Hepatocyte (in vitro differentiated cells): ENCODE results near the gene ASB4. TPM values are rescaled to one million over a fixed set of nuclear protein-coding genes. Genes with fewer than 3 reads are reported as not detected.

Experiments used
- DNase-seq: peaks from one replicate; pipeline ENCODE4 v3.0.0-alpha.2; 2016; ENCODE audit warnings: low spot score
- H2AFZ ChIP-seq: fragments of 200-600 bp; sonication (generic); 2 replicates; pipeline ENCODE4 v1.6.0; 2016; ENCODE audit warnings: antibody characterized with exemption, mild to moderate bottlenecking
- H3K27ac ChIP-seq: fragments of 200-600 bp; sonication (generic); 2 replicates; pipeline ENCODE4 v1.5.1; 2016; ENCODE audit warnings: mild to moderate bottlenecking
- H3K27me3 ChIP-seq: fragments of 200-600 bp; sonication (generic); 2 replicates; pipeline ENCODE4 v1.6.1; 2016
- H3K36me3 ChIP-seq: fragments of 200-600 bp; sonication (generic); replicated peaks from 2 replicates; pipeline ENCODE4 v1.5.1; 2016; ENCODE audit warnings: low read depth; ENCODE audit not compliant: insufficient read depth
- H3K4me1 ChIP-seq: fragments of 200-600 bp; sonication (generic); 2 replicates; pipeline ENCODE4 v1.5.1; 2016; ENCODE audit warnings: mild to moderate bottlenecking, moderate library complexity; ENCODE audit not compliant: insufficient read depth
- H3K4me2 ChIP-seq: fragments of 200-600 bp; sonication (generic); 2 replicates; pipeline ENCODE4 v1.6.0; 2016
- H3K4me3 ChIP-seq: fragments of 200-600 bp; sonication (generic); 2 replicates; pipeline ENCODE4 v1.5.1; 2016; ENCODE audit warnings: mild to moderate bottlenecking
- H3K79me2 ChIP-seq: fragments of 200-600 bp; sonication (generic); 2 replicates; pipeline ENCODE4 v1.6.0; 2017; ENCODE audit warnings: mild to moderate bottlenecking
- H3K9me2 ChIP-seq: fragments of 200-600 bp; sonication (generic); replicated peaks from 2 replicates; pipeline ENCODE4 v1.6.0; 2017; ENCODE audit warnings: mild to moderate bottlenecking; ENCODE audit not compliant: insufficient read depth
- H3K9me3 ChIP-seq: fragments of 200-600 bp; sonication (generic); 2 replicates; pipeline ENCODE4 v1.5.1; 2016; ENCODE audit warnings: low read depth, mild to moderate bottlenecking
- H4K20me1 ChIP-seq: fragments of 200-600 bp; sonication (generic); 2 replicates; pipeline ENCODE4 v1.6.0; 2016; ENCODE audit warnings: mild to moderate bottlenecking; ENCODE audit not compliant: insufficient read depth, poor library complexity, severe bottlenecking
- CTCF ChIP-seq: fragments of 200-600 bp; sonication (generic); IDR thresholded peaks from 2 replicates; pipeline ENCODE4 v1.5.1; 2016; ENCODE audit warnings: antibody characterized with exemption, mild to moderate bottlenecking; ENCODE audit not compliant: poor library complexity
- EZH2 ChIP-seq: fragments of 200-600 bp; sonication (generic); IDR thresholded peaks from 2 replicates; pipeline ENCODE4 v1.6.1; 2016; ENCODE audit warnings: antibody characterized with exemption, mild to moderate bottlenecking, borderline replicate concordance
- EZH2phosphoT487 ChIP-seq: fragments of 200-600 bp; sonication (generic); IDR thresholded peaks from one replicate; pipeline ENCODE4 v1.6.1; 2018; ENCODE audit warnings: antibody characterized with exemption, mild to moderate bottlenecking, low read depth, moderate library complexity; ENCODE audit not compliant: unreplicated experiment, severe bottlenecking
- WGBS: methylation state at CpG from one replicate; pipeline ENCODE4 v1.1.6; 2016; ENCODE audit warnings: low lambda C conversion rate; ENCODE audit errors: missing lambda C conversion rate; 5-methylcytosine and 5-hydroxymethylcytosine counted together
- polyA plus RNA-seq: library from polyadenylated mRNA; unstranded; fragments of >200 nt; fragmentation: Nextera tagmentation; extraction: Ambion mirVana; gene quantifications from 2 replicates; pipeline ENCODE4 v1.2.1, GENCODE V29; 2016
- total RNA-seq: library from RNA; depleted of rRNA; stranded (reverse); fragments of >200 nt; gene quantifications from 2 replicates; pipeline ENCODE4 v1.2.3, GENCODE V29; 2014

The ASB4 gene
- total and polyA plus RNA-seq, 2 experiments from 2014 or later = 0.03 to 0.35 TPM

GRCh38 chr7:95491634-95492314, 6.0 kb downstream of the ASB4 start:
- WGBS = 51% methylated on average over 2 of the region's 2 CpGs

GRCh38 chr7:95493247-95493646, 7.5 kb downstream of the ASB4 start:
- H4K20me1 ChIP-seq = no peaks in the 10 kb centered on the region
- TF ChIP-seq CTCF = no peak
- no peak for TF ChIP-seq EZH2

More at GRCh38 chr7:95491634-95492314, 6.0 kb downstream of the ASB4 start:
- Histone ChIP-seq H3K4me2 (no peak overlapping the region), H3K4me3 (no peak overlapping the region), H3K27ac (peak overlapping the region; percentile 53), H3K9me2 (no peaks in the 10 kb centered on the region), H3K79me2 (no peaks in the 10 kb centered on the region), H3K4me1 (peaks cover 24% of the 10 kb centered on the region), H2AFZ (no peak overlapping the region), H3K9me3 (no peaks in the 10 kb centered on the region), H3K27me3 (no peaks in the 10 kb centered on the region), H3K36me3 (no peaks in the 10 kb centered on the region), H4K20me1 (no peaks in the 10 kb centered on the region)
- no peak for TF ChIP-seq EZH2
- no peak for TF ChIP-seq EZH2phosphoT487
- TF ChIP-seq CTCF = no peak
- peak; percentile 84 for DNase-seq

GRCh38 chr7:95493844-95494243, 8.1 kb downstream of the ASB4 start:
- no peaks in the 10 kb centered on the region for H3K9me3 ChIP-seq
- H3K36me3 ChIP-seq = no peaks in the 10 kb centered on the region
- H3K4me2 ChIP-seq = no peak overlapping the region
- H2AFZ ChIP-seq = no peak overlapping the region
- TF ChIP-seq CTCF (no peak), EZH2phosphoT487 (no peak), EZH2 (no peak)
- no peak for DNase-seq
- H3K9me2 ChIP-seq = no peaks in the 10 kb centered on the region
- H3K27ac ChIP-seq = no peak overlapping the region
- H3K79me2 ChIP-seq = no peaks in the 10 kb centered on the region
- H4K20me1 ChIP-seq = no peaks in the 10 kb centered on the region
- no peak overlapping the region for H3K4me3 ChIP-seq
- 49% methylated on average over 2 of the region's 2 CpGs for WGBS
- no peaks in the 10 kb centered on the region for H3K27me3 ChIP-seq
- H3K4me1 ChIP-seq = peaks cover 24% of the 10 kb centered on the region

More at GRCh38 chr7:95493247-95493646, 7.5 kb downstream of the ASB4 start:
- no peak overlapping the region for H2AFZ ChIP-seq
- H3K27ac ChIP-seq = no peak overlapping the region
- no peak for DNase-seq
- no peaks in the 10 kb centered on the region for H3K9me2 ChIP-seq
- H3K4me2 ChIP-seq = no peak overlapping the region
- no peaks in the 10 kb centered on the region for H3K9me3 ChIP-seq
- H3K4me1 ChIP-seq = peaks cover 24% of the 10 kb centered on the region
- H3K36me3 ChIP-seq = no peaks in the 10 kb centered on the region
- no peaks in the 10 kb centered on the region for H3K27me3 ChIP-seq
- no peak overlapping the region for H3K4me3 ChIP-seq
- H3K79me2 ChIP-seq = no peaks in the 10 kb centered on the region
